ENCODE data around the gene CCDC24. TPM values are rescaled to one million over a fixed set of nuclear protein-coding genes. Genes with fewer than 3 reads are reported as not detected.

CCDC24 gene
- total and polyA plus RNA-seq, 2 donors: 2.8 to 7.2 TPM

DNA sequence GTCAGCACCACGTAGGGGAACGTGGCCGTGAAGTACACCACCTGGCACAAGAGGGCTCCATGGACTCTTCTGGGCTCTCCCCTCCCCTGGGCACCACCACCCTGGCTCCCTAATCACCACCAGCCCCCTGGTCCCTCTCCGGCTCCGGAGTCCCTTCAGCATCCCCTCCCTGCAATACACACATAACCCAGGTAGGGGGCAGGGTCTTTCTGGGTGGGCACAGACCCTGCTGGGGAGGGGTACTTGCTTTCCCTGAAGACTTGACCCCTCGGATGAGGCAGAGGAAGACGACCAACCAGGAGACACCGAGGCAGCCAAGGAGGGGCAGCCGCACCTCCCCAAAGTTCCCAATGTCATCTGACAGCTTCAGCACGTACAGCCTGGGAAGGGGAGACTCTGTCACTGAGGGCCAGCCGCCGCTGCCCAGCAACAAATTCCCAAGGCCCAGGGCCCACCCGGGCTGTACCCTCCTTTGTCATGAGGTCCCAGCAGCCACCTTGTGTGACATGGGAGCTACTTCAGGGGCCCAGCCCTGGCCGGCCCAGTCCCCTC lies 11.3 kb downstream of the CCDC24 start:
- no peak for DNase-seq (ENCODE audit: extremely low spot score)
- Histone ChIP-seq H3K36me3 (ENCODE audit: insufficient read depth) (no peaks in the 10 kb centered on the region), H3K27ac (ENCODE audit: low read depth) (no peak overlapping the region), H3K4me1 (ENCODE audit: insufficient read depth) (no peaks in the 10 kb centered on the region), H3K4me3 (ENCODE audit: low read depth, low read length) (no peak overlapping the region)
- 84% methylated on average over 14 of the region's 14 CpGs for WGBS

DNA sequence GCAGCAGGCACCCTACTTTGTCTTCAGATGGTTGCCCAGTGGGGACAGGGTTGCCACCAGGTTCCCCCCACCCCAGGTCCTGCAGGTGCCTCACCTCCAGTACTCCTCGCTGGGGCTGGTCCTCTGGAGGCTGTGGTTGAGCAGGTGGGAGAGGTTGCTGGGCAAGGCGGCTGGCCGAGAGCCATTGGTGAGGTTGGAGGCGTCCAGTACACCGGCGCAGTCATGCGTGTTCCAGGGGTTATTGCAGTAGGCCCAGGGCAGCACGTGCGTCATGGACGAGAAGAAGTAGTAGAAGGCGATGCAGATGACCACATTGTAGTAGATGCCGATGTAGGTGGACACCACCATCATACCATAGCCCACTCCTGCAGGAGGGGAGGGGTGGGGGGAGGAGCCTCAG lies 16.9 kb downstream of the CCDC24 start:
- 95% methylated on average over 12 of the region's 12 CpGs for WGBS
- no peak for DNase-seq (ENCODE audit: extremely low spot score)
- Histone ChIP-seq H3K27ac (ENCODE audit: low read depth) (no peak overlapping the region), H3K4me1 (ENCODE audit: insufficient read depth) (no peaks in the 10 kb centered on the region), H3K36me3 (ENCODE audit: insufficient read depth) (no peaks in the 10 kb centered on the region), H3K4me3 (ENCODE audit: low read depth, low read length) (no peak overlapping the region)

GRCh38 chr1:44010935-44011471 lies 19.6 kb downstream of the CCDC24 start:
- Histone ChIP-seq H3K4me1 (ENCODE audit: insufficient read depth) (no peaks in the 10 kb centered on the region), H3K27ac (ENCODE audit: low read depth) (no peak overlapping the region), H3K36me3 (ENCODE audit: insufficient read depth) (no peaks in the 10 kb centered on the region), H3K4me3 (ENCODE audit: low read depth, low read length) (no peak overlapping the region)
- DNase-seq (ENCODE audit: extremely low spot score): no peak
- 80% methylated on average over 11 of the region's 11 CpGs for WGBS

GRCh38 chr1:44012404-44012803 lies 21.0 kb downstream of the CCDC24 start:
- H3K4me1 ChIP-seq (ENCODE audit: insufficient read depth): no peaks in the 10 kb centered on the region
- WGBS: 75% methylated on average over 2 of the region's 2 CpGs
- H3K27ac ChIP-seq (ENCODE audit: low read depth): no peak overlapping the region
- no peak for DNase-seq (ENCODE audit: extremely low spot score)
- no peak overlapping the region for H3K4me3 ChIP-seq (ENCODE audit: low read depth, low read length)
- no peaks in the 10 kb centered on the region for H3K36me3 ChIP-seq (ENCODE audit: insufficient read depth)

DNA sequence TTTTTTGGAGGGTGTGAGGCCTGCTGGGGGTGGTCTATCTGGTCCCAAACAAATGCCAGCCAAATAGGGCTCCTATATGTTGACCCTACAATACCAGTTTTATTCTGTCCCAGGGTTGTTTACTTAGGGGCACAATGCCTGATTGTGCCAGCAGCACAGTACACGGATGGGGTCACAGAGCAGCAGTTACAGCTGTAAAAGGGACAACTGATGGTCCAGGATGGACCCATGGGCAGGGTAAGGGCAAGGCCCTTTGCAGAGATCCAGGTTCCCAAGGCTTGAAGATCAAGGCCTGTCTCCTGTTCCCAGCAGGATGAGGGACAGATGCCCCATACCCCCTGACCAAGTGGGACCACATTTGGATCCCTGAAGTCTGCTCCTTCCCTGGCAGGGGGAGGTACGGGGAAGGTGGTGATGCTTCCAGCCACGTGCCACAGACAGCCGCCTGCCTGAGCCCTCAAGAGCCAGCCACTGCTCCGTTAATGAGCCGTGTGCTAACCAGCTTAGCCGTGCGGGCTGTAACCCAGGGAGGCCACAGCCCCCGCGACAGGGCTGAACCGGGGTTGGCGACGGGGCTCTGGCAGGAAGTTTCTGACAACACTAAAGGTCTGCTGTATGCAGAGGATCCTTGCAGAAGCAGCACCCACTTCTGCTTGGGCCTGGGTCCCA lies 21.7 kb downstream of the CCDC24 start:
- Histone ChIP-seq H3K4me1 (ENCODE audit: insufficient read depth) (no peaks in the 10 kb centered on the region), H3K27ac (ENCODE audit: low read depth) (no peak overlapping the region), H3K4me3 (ENCODE audit: low read depth, low read length) (no peak overlapping the region), H3K36me3 (ENCODE audit: insufficient read depth) (no peaks in the 10 kb centered on the region)
- no peak for DNase-seq (ENCODE audit: extremely low spot score)
- WGBS: 74% methylated on average over 13 of the region's 13 CpGs

GRCh38 chr1:44013949-44014348 lies 22.6 kb downstream of the CCDC24 start:
- no peak for DNase-seq (ENCODE audit: extremely low spot score)
- H3K4me3 ChIP-seq (ENCODE audit: low read depth, low read length): no peak overlapping the region
- H3K4me1 ChIP-seq (ENCODE audit: insufficient read depth): no peaks in the 10 kb centered on the region
- no peaks in the 10 kb centered on the region for H3K36me3 ChIP-seq (ENCODE audit: insufficient read depth)
- no peak overlapping the region for H3K27ac ChIP-seq (ENCODE audit: low read depth)
- WGBS: 71% methylated on average over 5 of the region's 5 CpGs

DNA sequence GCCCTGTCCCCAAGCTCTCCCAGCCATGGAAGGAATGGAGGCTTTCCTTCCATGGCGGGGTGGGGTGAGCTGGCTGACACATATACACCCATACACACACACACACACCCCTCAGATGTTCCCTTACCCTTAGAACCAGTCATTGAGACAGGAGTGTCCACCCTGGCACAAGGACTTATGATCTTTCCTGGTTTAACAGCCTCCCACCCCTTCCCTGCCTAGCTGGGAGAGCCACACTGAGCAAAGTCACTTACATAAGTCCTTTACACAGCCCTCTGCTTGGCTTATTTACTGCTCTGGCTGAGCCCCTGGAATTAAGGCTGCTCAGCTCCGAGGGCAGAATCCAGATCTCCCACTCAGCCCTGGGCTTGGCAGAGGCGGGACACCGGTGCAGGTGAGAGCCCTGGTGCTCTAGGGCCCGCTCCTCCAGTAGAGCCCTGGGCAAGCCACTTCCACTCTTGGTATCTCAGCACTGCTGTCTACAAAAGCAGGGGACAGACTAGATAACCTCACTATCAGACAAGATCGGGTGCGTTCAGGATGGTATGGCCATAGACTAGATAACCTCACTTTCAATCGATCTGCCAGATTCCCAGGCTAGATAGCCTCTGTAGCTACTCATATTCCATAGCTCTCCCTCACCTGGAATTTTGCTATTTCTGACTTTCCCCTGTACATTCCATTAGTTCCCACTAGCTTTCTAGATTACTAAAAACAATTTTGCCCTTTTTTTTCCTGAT lies 23.1 kb downstream of the CCDC24 start:
- WGBS: 75% methylated on average over 8 of the region's 8 CpGs
- no peak overlapping the region for H3K4me3 ChIP-seq (ENCODE audit: low read depth, low read length)
- no peak for DNase-seq (ENCODE audit: extremely low spot score)

GRCh38 chr1:44015206-44015605 lies 23.8 kb downstream of the CCDC24 start:
- Histone ChIP-seq H3K27ac (ENCODE audit: low read depth) (no peak overlapping the region), H3K4me1 (ENCODE audit: insufficient read depth) (no peaks in the 10 kb centered on the region), H3K4me3 (ENCODE audit: low read depth, low read length) (no peak overlapping the region), H3K36me3 (ENCODE audit: insufficient read depth) (no peaks in the 10 kb centered on the region)
- WGBS: 56% methylated on average over 3 of the region's 3 CpGs
- DNase-seq (ENCODE audit: extremely low spot score): no peak

More for the DNA sequence above, 23.1 kb downstream of the CCDC24 start:
- H3K27ac ChIP-seq (ENCODE audit: low read depth): no peak overlapping the region
- H3K36me3 ChIP-seq (ENCODE audit: insufficient read depth): no peaks in the 10 kb centered on the region
- H3K4me1 ChIP-seq (ENCODE audit: insufficient read depth): no peaks in the 10 kb centered on the region

- Histone ChIP-seq H3K27ac (ENCODE audit: low read depth) (no peak overlapping the region), H3K4me3 (ENCODE audit: low read depth, low read length) (no peak overlapping the region), H3K36me3 (ENCODE audit: insufficient read depth) (no peaks in the 10 kb centered on the region), H3K4me1 (ENCODE audit: insufficient read depth) (no peaks in the 10 kb centered on the region)
- 89% methylated on average over 20 of the region's 20 CpGs for WGBS
- DNase-seq (ENCODE audit: extremely low spot score): no peak
Measured at GRCh38 chr1:44016041-44016889, 24.9 kb downstream of the CCDC24 start.

- no peaks in the 10 kb centered on the region for H3K36me3 ChIP-seq (ENCODE audit: insufficient read depth)
- no peak overlapping the region for H3K4me3 ChIP-seq (ENCODE audit: low read depth, low read length)
- H3K27ac ChIP-seq (ENCODE audit: low read depth): no peak overlapping the region
- no peaks in the 10 kb centered on the region for H3K4me1 ChIP-seq (ENCODE audit: insufficient read depth)
- 87% methylated on average over 20 of the region's 20 CpGs for WGBS
- no peak for DNase-seq (ENCODE audit: extremely low spot score)
Measured at GRCh38 chr1:44016890-44017400, 25.5 kb downstream of the CCDC24 start.

- Histone ChIP-seq H3K4me1 (ENCODE audit: insufficient read depth) (no peaks in the 10 kb centered on the region), H3K4me3 (ENCODE audit: low read depth, low read length) (no peak overlapping the region), H3K27ac (ENCODE audit: low read depth) (no peak overlapping the region), H3K36me3 (ENCODE audit: insufficient read depth) (no peaks in the 10 kb centered on the region)
- no peak for DNase-seq (ENCODE audit: extremely low spot score)
- 86% methylated on average over 13 of the region's 13 CpGs for WGBS
Measured at GRCh38 chr1:44019466-44019948, 28.1 kb downstream of the CCDC24 start.

- H3K27ac ChIP-seq (ENCODE audit: low read depth): no peak overlapping the region
- 90% methylated on average over 6 of the region's 6 CpGs for WGBS
- H3K4me3 ChIP-seq (ENCODE audit: low read depth, low read length): no peak overlapping the region
- H3K36me3 ChIP-seq (ENCODE audit: insufficient read depth): no peaks in the 10 kb centered on the region
- DNase-seq (ENCODE audit: extremely low spot score): no peak
- no peaks in the 10 kb centered on the region for H3K4me1 ChIP-seq (ENCODE audit: insufficient read depth)
Measured at GRCh38 chr1:44020464-44020863, 29.1 kb downstream of the CCDC24 start.

- Histone ChIP-seq H3K4me3 (ENCODE audit: low read depth, low read length) (no peak overlapping the region), H3K36me3 (ENCODE audit: insufficient read depth) (no peaks in the 10 kb centered on the region), H3K27ac (ENCODE audit: low read depth) (no peak overlapping the region), H3K4me1 (ENCODE audit: insufficient read depth) (no peaks in the 10 kb centered on the region)
- no peak for DNase-seq (ENCODE audit: extremely low spot score)
- 82% methylated on average over 8 of the region's 8 CpGs for whole genome bisulfite sequencing
Measured at GRCh38 chr1:44021156-44021555, 29.8 kb downstream of the CCDC24 start.

Measured in urinary bladder (tissue), 4 donors.